Epithelial cell of esophagus (primary cell): Measurements from ENCODE around the gene JARID2.

Source experiments
- DNase-seq: peaks from one replicate; pipeline ENCODE4 v3.0.0; 2010; ENCODE audit warnings: low read depth
- H3K4me3 ChIP-seq: 2 replicates; pipeline ENCODE4 v1.5.1; 2011; ENCODE audit warnings: mild to moderate bottlenecking, low read length, control low read depth
- TF ChIP-seq, protein P1 (sequence below): IDR thresholded peaks from 2 replicates; pipeline ENCODE4 v1.5.1; 2011; ENCODE audit warnings: low read depth, mild to moderate bottlenecking, low read length, control low read depth, inconsistent platforms; ENCODE audit not compliant: insufficient read depth; ENCODE audit errors: missing control alignments

The JARID2 gene

DNA sequence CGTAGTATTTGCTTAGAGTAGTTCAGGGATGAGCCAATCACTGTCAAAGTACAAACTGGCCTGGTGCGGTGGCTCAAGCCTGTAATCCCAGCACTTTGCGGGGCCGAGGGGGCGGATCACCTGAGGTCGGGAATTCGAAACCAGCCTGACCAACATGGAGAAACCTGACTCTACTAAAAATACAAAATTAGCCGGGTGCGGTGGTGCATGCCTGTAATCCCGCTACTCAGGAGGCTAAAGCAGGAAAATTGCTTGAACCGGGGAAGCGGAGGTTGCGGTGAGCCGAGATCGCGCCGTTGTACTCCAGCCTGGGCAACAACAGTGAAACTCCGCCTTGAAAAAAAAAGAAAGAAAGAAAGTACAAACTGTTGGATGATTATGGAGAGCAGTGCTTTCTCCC, 27.5 kb upstream of the JARID2 start:
- no peak overlapping the region for H3K4me3 ChIP-seq
- TF ChIP-seq, protein P1, sequence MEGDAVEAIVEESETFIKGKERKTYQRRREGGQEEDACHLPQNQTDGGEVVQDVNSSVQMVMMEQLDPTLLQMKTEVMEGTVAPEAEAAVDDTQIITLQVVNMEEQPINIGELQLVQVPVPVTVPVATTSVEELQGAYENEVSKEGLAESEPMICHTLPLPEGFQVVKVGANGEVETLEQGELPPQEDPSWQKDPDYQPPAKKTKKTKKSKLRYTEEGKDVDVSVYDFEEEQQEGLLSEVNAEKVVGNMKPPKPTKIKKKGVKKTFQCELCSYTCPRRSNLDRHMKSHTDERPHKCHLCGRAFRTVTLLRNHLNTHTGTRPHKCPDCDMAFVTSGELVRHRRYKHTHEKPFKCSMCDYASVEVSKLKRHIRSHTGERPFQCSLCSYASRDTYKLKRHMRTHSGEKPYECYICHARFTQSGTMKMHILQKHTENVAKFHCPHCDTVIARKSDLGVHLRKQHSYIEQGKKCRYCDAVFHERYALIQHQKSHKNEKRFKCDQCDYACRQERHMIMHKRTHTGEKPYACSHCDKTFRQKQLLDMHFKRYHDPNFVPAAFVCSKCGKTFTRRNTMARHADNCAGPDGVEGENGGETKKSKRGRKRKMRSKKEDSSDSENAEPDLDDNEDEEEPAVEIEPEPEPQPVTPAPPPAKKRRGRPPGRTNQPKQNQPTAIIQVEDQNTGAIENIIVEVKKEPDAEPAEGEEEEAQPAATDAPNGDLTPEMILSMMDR = no peak
- no peak for DNase-seq

DNA sequence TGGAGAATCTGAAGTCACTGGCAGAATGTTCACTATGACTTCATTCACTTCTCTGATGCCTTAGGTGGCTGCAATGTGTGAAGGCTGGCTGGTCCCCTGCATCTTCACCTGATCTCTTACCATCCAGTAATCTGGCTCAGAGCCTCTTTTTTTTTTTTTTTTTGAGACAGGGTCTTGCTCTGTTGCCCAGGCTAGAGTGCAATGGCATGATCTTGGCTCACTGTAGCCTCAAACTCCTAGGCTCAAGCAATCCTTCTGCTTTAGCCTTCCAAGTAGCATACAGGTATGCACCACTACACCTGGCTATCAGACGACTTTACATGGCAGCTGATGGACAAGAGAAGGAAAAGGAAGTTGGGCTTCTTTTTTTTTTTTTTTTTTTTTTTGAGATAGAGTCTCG, 25.8 kb upstream of the JARID2 start:
- TF ChIP-seq, protein P1 = no peak
- H3K4me3 ChIP-seq = no peak overlapping the region
- DNase-seq = no peak

DNA sequence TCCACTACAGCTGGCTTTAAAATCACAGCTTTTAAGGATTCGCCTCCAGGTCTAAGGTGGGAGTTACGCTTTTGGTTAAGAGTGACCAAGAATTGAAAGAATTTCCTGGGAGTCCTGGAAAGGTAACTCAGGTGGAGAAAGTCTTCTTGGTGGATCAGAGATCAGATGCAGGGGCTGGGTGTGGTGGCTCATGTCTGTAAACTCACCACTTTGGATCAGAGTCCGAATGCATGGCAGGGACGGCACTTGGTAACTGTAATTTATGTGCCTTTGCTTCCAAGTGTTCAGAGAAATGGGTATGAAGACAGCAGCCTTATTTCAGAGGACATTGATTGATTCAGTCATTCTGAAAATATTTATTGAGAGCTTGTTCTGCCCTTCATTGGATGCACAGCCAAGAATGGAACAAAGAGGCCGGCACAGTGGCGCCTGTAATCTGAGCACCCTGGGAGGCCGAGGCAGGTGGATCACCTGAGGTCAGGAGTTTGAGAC, 18.0 kb upstream of the JARID2 start:
- no peak for DNase-seq
- TF ChIP-seq, protein P1 = no peak

DNA sequence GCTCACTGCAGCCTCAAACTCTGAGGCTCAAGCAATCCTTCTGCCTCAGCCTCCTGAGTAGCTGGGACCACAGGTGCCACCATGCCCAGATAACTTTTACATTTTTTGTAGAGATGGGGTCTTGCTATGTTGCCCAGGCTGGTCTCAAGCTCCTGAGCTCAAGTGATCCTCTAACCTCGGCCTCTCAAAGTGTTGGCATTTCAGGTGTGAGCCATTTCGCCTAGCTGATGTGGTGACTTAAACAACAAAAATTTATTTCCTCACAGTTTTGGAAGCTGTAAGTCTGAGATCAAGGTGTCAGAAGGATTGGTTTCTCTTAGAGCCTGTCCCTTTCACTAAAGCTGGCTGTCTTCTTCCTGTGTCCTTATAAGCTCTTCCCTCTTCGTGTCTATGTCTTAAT, 15.0 kb upstream of the JARID2 start:
- TF ChIP-seq, protein P1 = no peak
- no peak overlapping the region for H3K4me3 ChIP-seq
- DNase-seq = no peak

More for the DNA sequence above, 18.0 kb upstream of the JARID2 start:
- H3K4me3 ChIP-seq = no peak overlapping the region

DNA sequence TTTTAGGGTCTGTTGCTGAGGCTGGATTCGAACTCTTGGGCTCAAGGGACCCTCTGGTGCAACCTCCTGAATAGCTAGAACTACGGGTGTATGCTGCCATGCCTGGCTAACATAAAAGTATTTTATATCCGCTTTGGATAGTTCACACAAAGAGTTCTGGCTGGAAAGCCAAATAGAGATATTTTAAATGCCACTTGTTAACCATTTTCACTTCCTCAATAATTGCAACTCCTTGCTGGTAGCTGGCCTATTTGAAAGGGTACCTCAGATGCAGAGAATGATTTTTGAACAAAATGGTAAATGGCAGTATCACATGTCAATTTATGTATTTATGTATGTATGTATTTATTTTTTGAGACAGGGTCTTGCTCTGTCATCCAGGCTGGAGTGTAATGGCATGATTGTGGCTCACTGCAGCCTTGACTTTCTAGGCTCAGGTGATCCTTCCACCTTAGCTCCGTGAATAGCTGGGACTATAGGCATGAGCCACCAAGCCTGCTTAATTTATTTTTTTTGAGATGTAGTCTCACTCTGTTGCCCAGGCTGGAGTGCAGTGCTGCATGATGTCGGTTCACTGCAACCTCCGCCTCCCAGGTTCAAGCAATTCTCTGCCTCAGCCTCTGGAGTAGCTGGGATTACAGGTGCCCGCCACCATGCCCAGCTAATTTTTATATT, 12.9 kb upstream of the JARID2 start:
- DNase-seq = no peak
- TF ChIP-seq, protein P1 = no peak
- H3K4me3 ChIP-seq = no peak overlapping the region

DNA sequence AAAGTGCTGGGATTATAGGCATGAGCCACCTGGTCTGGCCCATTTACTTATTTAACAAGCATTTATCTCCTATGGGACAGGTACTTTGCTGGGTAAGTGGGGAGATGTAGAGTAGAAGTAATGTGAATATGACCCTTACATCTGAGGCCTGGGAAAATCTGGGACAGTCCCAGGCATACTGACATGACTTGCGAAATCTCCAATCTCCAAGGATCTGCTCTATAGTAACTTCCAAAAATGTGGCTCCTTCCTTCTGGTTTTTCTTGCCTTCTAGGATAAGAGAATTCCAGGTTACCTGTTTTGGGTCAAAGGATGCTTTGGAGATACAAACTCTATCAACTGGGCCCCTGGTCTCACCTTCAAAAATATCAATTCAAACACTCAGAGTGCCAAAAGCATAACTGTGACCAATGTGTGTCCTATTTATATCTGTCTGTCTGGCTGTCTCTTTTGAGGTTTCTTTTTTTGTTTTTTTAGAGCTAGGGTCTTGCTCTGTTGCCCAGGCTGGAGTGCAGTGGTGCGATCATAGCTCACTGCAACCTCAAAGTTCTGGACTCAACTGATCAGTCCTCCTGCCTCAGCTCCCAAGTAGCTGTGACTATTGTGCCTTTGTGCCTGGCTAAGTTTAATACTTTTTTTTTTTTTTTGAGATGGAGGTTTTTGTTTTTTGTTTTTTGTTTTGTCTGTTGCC, 11.7 kb upstream of the JARID2 start:
- no peak for DNase-seq
- no peak overlapping the region for H3K4me3 ChIP-seq
- TF ChIP-seq, protein P1 = no peak
